SK-N-SH (cell line): ENCODE data around the gene GALNT18.

Source experiments
- EZH2phosphoT487 ChIP-seq: fragments of 200-600 bp; sonication (generic); IDR thresholded peaks from 2 replicates; pipeline ENCODE4 v1.6.1; 2017; ENCODE audit warnings: low read depth, mixed run types, mild to moderate bottlenecking, antibody characterized with exemption, moderate library complexity, borderline replicate concordance
- SIN3A ChIP-seq: IDR thresholded peaks from 2 replicates; pipeline ENCODE4 v1.6.1; 2012; ENCODE audit warnings: low read depth, mild to moderate bottlenecking, low read length, moderate library complexity, borderline replicate concordance
- TEAD4 ChIP-seq: IDR thresholded peaks from 2 replicates; pipeline ENCODE4 v1.4.0; 2012; ENCODE audit warnings: mild to moderate bottlenecking, borderline replicate concordance; ENCODE audit not compliant: insufficient read depth
- YY1 ChIP-seq: IDR thresholded peaks from 2 replicates; pipeline ENCODE4 v1.4.0; 2012; ENCODE audit warnings: low read depth, mild to moderate bottlenecking
- TF ChIP-seq, protein P1 (sequence below): fragments of 200-600 bp; sonication (generic); IDR thresholded peaks from 2 replicates; pipeline ENCODE4 v1.6.1; 2017; ENCODE audit warnings: antibody characterized with exemption, mild to moderate bottlenecking, moderate library complexity

DNA sequence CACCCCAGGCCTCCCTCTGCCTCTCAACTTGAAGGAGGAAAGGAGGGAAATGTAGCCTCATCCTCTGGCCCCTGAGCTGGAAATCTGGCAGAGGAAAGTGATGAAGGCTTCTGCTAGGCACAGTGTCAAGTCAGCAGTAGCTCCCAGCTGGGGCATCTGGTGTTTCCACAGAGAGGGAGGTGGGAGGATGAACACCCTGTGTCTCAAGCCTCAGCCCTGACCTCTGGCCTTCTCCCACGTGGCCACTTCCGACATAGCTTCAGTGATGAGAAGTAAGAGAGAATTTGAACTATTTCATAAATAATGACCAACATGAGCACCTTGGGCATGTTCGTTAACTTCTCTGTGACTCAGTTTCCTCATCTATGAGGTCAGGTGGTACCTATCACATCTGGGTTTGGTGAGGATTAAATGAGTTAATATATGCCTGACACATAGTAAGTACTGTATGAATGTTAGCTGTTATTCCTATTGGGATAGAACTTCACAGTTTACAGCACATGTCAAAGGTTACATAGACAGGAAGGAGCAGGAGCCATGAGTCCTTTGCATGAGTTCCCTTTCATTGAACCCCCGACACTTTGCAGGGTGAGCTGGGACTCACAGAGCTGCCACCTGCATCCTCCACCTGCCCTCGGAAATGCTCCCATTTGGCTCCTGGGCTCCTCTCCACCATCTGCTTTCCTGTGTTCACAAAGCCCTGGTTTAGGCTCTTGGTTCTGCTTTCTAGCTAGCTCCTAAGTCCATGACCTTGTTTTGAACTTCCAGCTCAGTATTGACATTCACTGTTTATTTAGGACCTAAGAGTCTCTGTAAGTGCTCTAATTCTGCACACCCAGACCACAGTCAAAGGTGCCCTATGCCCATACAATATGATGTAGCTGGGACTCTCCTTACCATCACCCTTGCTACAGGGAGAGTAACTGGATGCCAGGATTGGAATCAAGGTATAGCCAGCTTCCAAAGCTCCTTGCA is 330.5 kb downstream of the GALNT18 start:
- no peak for TF ChIP-seq TEAD4
- TF ChIP-seq, protein P1, sequence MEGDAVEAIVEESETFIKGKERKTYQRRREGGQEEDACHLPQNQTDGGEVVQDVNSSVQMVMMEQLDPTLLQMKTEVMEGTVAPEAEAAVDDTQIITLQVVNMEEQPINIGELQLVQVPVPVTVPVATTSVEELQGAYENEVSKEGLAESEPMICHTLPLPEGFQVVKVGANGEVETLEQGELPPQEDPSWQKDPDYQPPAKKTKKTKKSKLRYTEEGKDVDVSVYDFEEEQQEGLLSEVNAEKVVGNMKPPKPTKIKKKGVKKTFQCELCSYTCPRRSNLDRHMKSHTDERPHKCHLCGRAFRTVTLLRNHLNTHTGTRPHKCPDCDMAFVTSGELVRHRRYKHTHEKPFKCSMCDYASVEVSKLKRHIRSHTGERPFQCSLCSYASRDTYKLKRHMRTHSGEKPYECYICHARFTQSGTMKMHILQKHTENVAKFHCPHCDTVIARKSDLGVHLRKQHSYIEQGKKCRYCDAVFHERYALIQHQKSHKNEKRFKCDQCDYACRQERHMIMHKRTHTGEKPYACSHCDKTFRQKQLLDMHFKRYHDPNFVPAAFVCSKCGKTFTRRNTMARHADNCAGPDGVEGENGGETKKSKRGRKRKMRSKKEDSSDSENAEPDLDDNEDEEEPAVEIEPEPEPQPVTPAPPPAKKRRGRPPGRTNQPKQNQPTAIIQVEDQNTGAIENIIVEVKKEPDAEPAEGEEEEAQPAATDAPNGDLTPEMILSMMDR, result no peak
- TF ChIP-seq EZH2phosphoT487, result no peak
- TF ChIP-seq YY1, result no peak
- no peak for TF ChIP-seq SIN3A
